ENCODE data around the gene GUCA1C. TPM values are rescaled to one million over a fixed set of nuclear protein-coding genes. Genes with fewer than 3 reads are reported as not detected.

GUCA1C gene
- total RNA-seq (2014; rRNA removed; shearing (Covaris generic)): not detected in 2 replicates

- no peak for DNase-seq (ENCODE audit: low read depth)
Measured at GRCh38 chr3:108953700-108954099, at the start of gene GUCA1C. Gene GUCA1C, minus strand, starts transcription at chr3:108953879. Its CDS starts 117 bp downstream, at chr3:108953762.

GRCh38 chr3:108998436-108998835 is 44.8 kb upstream of the GUCA1C start:
- no peak for DNase-seq (ENCODE audit: low read depth)

- DNase-seq (ENCODE audit: low read depth): no peak
Measured at GRCh38 chr3:108985844-108986243, 32.2 kb upstream of the GUCA1C start.

DNA sequence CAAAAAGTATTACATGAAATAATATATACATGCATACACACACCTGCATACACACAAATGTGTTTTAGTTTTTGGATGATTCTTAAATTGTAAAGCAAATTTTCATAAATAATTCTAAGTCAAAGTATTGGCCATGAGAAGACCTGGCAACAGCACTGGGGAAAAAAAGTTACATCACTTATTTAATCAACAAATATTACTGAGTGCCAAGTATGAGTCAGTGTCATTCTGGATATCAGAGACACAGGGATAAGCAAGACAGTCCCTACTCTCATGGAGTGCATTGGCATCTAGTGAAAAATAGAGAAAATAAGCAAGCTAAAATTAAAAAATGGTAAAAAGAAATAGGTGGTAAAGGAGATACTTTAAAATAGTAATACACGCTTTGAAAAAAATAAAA is 29.4 kb upstream of the GUCA1C start:
- DNase-seq (ENCODE audit: low read depth): no peak

DNA sequence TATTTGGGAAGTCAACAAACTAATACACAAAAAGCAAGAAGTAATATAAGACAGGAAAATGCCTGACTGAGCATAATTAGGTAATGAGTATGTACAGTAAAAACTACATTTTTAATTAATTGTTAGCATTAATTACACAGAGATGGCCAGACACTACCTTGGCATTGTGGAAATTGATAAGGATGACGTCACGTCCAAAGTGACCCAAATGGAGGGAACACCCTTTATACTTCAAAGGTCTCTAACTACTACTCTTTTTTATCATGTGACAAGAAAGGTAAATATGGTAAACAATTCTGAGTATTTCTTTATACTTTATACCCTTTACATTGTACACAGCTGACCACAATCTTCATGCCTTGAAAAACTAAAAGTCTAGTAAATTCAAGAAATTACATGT is 22.4 kb upstream of the GUCA1C start:
- DNase-seq (ENCODE audit: low read depth): no peak

- no peak for DNase-seq (ENCODE audit: low read depth)
Measured at GRCh38 chr3:108973019-108973418, 19.3 kb upstream of the GUCA1C start.

GRCh38 chr3:108972482-108972881 is 18.8 kb upstream of the GUCA1C start:
- DNase-seq (ENCODE audit: low read depth): no peak

DNA sequence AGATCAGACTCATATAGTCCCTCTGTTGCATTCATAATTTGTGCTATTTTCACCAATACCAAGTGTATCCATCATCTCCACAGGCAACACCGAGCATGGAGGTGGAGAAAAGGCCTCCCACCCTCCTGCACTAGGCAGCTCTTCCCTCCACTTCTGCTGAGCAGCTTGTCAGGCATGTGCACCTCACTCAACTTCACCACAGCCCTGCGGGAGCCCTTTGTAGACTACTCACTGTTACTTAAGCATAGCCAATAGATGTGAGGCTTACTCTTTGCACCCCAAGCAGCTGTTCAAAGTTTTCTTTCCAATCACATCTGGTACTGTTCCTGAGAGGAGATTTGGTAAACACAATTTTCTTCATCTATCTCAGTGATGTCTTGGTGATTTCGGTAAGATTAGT is 16.9 kb upstream of the GUCA1C start:
- no peak for DNase-seq (ENCODE audit: low read depth)

DNA sequence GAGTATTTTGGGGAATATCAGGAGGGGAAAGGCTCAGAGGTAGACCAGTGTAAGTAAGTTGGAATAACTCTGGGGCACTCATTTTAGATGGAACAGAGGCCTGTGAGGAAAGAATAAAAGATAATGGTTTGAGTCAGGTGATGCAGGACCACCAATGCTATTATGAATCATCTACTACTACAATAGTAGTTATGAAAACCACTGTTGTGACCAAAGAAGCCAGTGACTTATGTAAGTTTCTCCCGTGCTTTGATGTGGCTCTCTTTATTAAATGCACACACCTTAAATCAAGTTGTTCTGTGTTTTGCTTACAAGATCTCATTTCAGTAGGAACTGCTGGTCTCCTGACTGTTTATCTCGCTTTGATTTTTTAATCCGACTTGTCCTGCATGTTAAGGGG is 13.1 kb upstream of the GUCA1C start:
- DNase-seq (ENCODE audit: low read depth): no peak

- DNase-seq (ENCODE audit: low read depth): no peak
Measured at GRCh38 chr3:108959017-108959416, 5.3 kb upstream of the GUCA1C start.

GRCh38 chr3:108953210-108953609 is 469 bp downstream of the GUCA1C start:
- DNase-seq (ENCODE audit: low read depth): no peak

DNA sequence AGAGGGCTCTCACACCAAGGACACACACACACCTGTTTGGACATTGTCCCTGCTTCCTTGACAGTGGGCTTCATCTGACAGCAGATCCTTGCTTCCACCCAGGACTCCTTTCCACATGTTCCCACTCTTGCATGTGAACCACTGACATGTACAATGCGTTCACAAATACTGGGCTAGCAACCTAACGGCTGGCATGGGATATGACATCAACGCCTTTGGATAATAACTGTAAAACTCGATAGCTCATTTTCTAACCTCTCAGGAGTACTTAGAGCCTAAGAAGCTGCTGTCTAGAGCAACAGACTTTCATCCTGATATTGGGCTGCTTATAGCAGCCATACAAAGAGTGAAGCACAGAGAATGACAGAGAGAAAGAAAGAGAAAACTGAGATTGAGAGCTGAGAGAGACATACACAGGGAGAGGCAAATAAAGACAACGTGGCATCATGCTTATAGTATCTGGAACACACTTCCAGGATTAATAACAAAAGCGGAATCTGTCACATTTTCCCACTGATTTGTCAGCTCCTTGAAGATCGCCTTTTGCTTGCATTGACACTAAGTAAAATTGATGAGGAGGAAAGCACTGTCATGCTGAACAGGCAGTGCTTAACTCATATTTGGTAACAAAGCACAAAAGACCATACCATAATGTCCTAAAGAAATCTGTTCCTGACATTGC is 1.7 kb downstream of the GUCA1C start:
- no peak for DNase-seq (ENCODE audit: low read depth)

DNA sequence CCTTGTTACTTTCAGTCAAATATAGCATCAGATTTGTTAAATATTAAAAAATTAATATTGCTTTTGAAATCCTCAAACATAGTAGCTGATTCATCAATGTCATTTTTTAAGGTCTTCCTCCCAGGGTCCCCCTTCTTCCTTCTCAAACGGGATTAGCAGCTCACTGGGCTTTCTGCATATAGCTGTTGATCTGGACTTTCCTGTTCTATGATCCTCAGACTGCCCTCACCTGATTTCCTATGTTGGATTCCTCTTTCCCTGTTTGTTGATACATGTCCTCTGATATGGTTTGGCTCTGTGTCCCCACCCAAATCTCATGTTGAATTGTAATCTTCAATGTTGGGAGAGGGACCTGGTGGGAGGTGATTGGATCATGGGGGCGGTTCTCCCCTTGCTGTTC is 5.8 kb downstream of the GUCA1C start:
- no peak for DNase-seq (ENCODE audit: low read depth)

- DNase-seq (ENCODE audit: low read depth): peak; percentile 29
Measured at GRCh38 chr3:108946292-108947285, 7.1 kb downstream of the GUCA1C start.

GRCh38 chr3:108940568-108941263 is 13.0 kb downstream of the GUCA1C start:
- DNase-seq (ENCODE audit: low read depth): no peak

- no peak for DNase-seq (ENCODE audit: low read depth)
Measured at GRCh38 chr3:108940166-108940565, 13.5 kb downstream of the GUCA1C start.

GRCh38 chr3:108936924-108937689 is 16.6 kb downstream of the GUCA1C start:
- DNase-seq (ENCODE audit: low read depth): no peak

GRCh38 chr3:108931035-108931434 is 22.6 kb downstream of the GUCA1C start:
- no peak for DNase-seq (ENCODE audit: low read depth)

GRCh38 chr3:108918866-108919265 is 34.8 kb downstream of the GUCA1C start:
- no peak for DNase-seq (ENCODE audit: low read depth)

DNA sequence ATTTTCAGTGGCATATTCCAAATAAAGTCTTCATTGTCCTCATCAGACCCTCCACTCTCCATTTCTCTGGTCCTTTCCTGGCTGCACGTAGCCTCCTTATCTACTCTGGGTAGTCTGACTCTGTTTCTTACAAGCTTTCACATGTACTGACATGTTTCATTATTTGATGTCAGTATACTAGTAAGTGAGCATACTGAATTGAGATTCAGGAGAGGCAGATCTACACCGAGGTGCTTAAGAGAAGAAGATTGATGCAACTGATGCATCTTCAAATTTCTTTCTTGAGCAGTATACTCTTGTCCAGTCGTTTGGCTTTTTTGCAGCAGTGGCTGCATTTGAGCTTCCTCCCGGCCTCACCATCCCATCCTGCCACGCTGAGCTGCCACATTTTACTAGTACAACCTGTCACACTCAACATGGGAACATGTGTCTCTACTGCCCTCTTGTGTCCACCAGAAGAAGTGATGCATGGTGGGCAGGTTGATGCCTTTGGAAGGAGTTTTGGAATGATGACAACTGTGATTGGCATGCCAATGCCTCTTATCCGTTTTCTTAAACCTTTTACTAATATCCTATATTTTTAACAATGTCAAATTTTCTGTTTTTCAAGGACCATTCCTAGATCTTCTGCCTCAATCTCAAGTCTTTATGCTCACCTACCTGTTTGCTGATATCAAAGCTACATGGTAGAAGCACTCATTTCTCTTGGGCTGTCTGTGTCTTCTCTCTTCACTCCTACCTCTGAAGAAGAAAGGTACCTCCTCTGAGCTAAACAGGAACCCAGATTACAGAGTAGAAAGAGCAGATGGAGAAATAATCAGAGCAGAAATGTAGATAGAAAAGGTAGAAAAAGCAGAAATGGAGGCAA is 38.7 kb downstream of the GUCA1C start:
- DNase-seq (ENCODE audit: low read depth): peak; percentile 70

Measured in RPMI7951 (cell line).